HTR-8/SVneo (cell line): ENCODE data around the gene EXD1.
"Not testable (repeated sequence)": the region's sequence is repeated elsewhere in the genome, so short reads cannot be mapped to it uniquely, and the experiment has no call there.

Experiments used
- DNase-seq: peaks from one replicate; pipeline ENCODE4 v3.0.0; 2011; ENCODE audit warnings: low spot score, mixed read lengths; ENCODE audit not compliant: insufficient read length
- FAIRE-seq: peaks from 2 replicates; lab custom pipeline; 2011; peaks lifted over from hg19 to GRCh38; lab: Jason Lieb, UNC

EXD1 gene, protein sequence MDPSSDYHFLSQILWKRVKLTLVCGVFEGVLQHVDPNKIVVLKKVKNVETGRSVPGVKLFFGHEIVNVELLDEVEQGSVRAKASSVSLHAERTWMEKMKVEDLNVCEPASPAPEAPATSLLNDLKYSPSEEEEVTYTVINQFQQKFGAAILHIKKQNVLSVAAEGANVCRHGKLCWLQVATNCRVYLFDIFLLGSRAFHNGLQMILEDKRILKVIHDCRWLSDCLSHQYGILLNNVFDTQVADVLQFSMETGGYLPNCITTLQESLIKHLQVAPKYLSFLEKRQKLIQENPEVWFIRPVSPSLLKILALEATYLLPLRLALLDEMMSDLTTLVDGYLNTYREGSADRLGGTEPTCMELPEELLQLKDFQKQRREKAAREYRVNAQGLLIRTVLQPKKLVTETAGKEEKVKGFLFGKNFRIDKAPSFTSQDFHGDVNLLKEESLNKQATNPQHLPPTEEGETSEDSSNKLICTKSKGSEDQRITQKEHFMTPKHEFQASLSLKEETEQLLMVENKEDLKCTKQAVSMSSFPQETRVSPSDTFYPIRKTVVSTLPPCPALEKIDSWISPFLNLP

DNA sequence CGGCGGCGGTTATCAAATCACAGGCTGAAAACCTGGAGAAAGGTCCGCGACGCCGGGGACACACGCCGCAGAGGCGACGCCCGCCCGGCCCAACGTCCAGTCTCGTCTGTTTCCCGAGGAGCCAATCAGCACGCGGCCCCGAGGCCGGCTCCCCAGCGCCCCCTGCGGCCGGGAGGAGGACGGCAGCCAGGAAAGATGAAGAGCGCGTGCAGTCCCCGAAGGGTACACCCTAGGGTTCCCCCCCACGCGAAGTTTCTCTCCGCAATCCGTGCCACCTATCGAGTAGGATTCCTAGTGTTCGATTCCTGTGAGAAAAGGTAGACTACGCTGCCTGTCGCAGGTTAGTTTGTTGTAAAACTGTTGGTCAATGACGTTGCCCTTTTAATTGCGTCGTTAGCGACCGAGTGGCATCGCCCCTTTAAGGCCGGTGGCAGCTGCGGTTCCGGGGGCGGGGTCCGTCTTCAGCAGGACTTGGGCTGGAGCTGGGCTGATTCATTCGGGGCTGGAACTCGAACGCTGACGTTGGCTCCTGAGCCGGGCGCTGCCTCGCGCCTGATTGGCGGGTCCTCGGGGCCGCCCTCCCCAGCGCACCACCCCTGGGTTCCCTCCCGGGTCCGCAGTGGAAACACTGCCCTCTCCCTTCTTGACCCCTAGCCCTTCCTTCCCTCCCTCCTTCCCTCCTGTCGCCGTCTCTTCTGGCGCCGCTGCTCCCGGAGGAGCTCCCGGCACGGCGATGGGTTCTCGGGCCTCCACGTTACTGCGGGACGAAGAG, at the start of gene EXD1, which contains the start of gene CHP1:
Gene EXD1, minus strand, starts transcription at position 108 of the 772 bp plus-strand sequence. CDS start 4,182 bp downstream, outside the sequence.
Gene CHP1, plus strand, starts transcription at position 619 of the 772 bp plus-strand sequence. Its CDS starts 115 bp downstream, at position 734.
- peak; percentile 94 for DNase-seq
- peak; percentile 84 for FAIRE-seq

DNA sequence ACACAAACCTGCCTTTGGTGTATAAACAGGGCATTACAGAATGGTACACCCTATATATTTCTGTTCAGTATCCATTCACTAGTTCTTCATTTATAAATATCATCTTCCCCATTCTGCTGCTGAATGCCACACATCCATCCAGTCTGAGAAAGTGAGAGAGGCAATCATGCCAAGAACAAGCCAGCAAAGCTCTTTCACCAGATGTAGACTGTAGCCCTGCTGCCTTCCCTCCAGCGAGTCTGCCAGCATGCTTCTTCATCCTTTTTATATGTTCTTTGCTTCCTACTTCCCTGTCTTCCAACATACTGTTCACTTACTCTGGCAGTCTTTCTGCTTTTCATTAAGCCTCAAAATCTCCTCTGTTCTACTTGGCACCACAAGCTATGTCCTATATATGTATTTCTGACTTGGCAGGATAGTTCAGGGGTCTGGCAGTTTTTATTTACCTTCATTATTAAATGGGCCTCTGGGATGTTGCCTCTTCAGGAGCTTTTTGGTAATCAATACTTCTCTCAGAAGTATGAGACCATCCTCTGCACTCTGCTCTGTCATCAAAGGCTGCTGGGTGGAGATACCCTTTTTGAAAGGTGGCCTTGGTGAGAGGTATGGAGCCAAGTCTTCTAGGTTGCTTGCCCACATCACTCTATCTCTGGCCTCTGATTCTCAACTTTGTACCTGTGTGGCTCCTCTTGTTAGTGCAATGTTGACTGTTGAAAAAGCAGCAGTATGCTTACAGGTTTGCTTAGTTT, 49.2 kb upstream of the EXD1 start:
- FAIRE-seq = no peak
- no peak for DNase-seq

- FAIRE-seq (no peak), DNase-seq (no peak)
Measured at GRCh38 chr15:41278319-41278718, 47.8 kb upstream of the EXD1 start.

DNA sequence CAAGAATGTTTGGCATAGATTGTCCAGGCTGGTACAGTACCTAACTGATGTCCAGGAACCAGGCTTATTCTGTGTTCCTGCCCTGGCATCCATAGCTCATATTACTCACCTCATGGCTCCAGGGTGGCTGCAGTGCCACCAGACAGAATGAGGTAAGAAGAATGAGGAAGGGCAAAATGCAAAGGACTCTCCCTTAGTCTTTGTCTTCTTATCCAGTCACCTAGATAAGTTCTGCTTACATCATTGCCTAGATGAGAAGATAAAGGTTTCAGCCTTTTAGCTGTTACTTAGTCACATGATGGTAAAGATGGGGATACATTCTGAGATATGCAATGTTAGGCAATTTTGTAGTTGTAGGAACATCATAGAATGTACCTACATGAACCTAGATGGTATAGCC, 46.3 kb upstream of the EXD1 start:
- DNase-seq = no peak

DNA sequence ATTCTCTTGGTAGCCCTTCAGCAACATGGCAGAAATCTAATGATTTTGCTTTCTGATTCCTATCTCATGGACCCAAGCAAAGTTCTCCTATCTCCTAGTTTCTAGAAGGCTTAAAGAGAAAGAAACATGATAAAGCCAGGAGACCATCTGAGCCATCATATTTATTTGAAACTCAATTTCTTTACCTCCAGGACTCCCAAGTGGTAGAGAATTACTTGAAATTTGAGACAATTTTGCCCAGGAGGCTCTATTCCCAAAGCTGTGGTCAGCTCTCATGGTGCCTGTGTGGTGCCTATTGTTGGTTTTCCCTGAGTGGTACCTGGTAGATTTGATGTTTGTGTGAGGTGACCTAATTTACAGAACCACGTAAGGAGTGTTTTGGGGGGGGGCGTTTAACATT, 39.3 kb upstream of the EXD1 start:
- DNase-seq = no peak
- FAIRE-seq = no peak

More for the DNA sequence above, 46.3 kb upstream of the EXD1 start:
- FAIRE-seq = no peak

DNA sequence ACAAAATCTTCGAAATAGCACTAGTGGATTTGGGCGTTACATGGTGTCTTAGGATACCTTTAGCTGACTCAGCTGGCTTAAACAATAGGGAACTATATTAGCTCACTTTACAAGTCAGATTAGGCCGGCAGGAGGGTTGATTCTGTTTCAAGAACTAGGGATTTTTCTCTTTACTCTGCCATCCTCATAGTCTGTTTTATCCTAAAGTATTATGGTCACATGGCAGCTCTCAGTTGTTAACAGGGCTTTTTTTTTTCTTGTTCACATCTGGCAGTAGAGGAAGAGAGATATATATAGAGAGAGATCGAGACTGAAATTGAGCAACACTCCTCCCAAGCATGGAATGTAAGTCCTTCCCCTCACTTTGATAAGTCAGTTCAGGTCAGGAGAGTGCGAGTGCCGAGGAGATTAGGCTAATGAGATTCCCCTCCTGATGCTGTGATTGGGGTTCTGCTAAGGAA, 33.4 kb upstream of the EXD1 start:
- DNase-seq (no peak), FAIRE-seq (no peak)

DNA sequence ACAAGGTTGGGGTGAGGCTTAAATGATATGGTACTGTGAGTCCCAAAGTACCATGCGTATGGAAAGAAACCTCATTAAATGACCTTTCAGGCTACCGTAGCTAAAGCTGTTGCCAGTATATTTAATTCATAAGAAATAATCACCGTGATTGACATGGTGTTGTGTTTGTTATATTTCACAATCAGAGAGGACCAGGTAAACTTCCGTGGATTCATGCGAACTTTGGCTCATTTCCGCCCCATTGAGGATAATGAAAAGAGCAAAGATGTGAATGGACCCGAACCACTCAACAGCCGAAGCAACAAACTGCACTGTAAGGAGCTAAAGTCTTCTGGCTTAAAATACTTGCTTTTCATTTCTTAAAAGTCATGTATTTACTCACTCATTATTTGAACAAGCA, 32.0 kb upstream of the EXD1 start:
- DNase-seq (no peak), FAIRE-seq (no peak)

DNA sequence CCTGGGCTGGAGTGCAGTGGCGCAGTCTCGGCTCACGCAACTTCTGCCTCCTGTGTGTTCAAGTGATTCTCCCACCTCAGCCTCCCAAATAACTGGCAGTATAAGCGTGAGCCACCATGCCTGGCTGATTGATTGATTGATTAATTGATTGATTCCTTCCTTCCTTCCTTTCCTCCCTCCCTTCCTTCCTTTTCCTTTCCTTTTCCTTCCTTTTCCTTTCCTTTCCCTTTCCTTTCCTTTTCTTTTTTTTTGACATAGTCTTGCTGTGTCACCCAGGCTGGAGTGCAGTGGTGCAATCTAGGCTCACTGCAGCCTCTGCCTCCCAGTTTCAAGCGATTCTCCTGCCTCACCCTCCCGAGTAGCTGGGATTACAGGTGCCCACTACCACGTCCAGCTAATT, 30.4 kb upstream of the EXD1 start:
- FAIRE-seq, DNase-seq: not testable (repeated sequence)

GRCh38 chr15:41259546-41260189, 29.1 kb upstream of the EXD1 start:
- DNase-seq (no peak), FAIRE-seq (no peak)

- DNase-seq = no peak
- FAIRE-seq = no peak
Measured at GRCh38 chr15:41258750-41259471, 28.4 kb upstream of the EXD1 start.

DNA sequence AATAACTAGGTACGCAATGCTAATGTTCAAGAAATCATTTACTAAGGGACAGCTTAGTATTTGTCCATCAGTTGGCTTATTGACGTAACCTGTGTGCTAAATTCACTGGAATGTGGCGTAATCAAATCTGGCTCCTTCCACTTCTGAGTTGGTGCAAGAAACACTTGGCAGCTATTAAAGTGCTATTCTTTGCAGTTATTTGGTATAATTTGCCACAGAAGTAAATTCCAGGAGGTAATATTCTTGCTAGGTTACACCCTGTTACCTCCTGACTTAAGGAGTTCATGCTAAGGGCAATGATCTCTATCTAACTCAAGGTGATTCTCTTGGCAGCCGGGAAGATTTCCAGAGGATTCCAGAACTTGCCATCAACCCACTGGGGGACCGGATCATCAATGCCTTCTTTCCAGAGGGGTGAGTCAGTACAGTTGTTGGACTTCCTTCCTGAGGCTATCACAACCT, 26.1 kb upstream of the EXD1 start:
- DNase-seq = no peak
- FAIRE-seq = no peak

DNA sequence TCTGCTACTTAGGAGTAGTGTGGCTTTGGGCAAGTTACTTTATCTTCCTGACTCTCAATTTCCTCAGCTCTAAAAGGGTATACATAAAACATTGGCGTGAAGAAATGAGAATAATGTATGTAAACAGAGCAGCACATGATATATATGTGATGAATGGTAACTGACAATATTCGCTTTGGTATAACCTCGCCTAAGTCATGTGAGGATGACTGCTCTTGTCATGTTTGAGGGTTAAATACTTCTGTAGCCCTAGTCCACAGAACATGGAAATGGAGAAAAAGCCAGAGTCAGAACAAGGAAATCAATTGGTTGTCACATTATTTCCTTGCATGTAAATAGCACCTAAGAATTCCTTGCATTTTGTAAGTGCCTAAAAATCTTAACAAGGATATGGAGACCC, 25.5 kb upstream of the EXD1 start:
- DNase-seq (no peak), FAIRE-seq (no peak)

GRCh38 chr15:41254560-41254959, 24.0 kb upstream of the EXD1 start:
- DNase-seq = no peak
- FAIRE-seq = no peak

- FAIRE-seq = no peak
- DNase-seq = no peak
Measured at GRCh38 chr15:41251411-41251810, 20.9 kb upstream of the EXD1 start.

GRCh38 chr15:41250745-41251144, 20.2 kb upstream of the EXD1 start:
- DNase-seq, FAIRE-seq: not testable (repeated sequence)

- FAIRE-seq (no peak), DNase-seq (no peak)
Measured at GRCh38 chr15:41241221-41241964, 10.8 kb upstream of the EXD1 start.

- FAIRE-seq = no peak
- no peak for DNase-seq
Measured at GRCh38 chr15:41238100-41238499, 7.5 kb upstream of the EXD1 start.

GRCh38 chr15:41235929-41236328, 5.4 kb upstream of the EXD1 start:
- DNase-seq (no peak), FAIRE-seq (no peak)
